Psoas muscle (tissue), 8 donors: ENCODE measurements around the gene COL4A1. TPM values are rescaled to one million over a fixed set of nuclear protein-coding genes. Genes with fewer than 3 reads are reported as not detected.

Experiments
- ATAC-seq, 4 donors: fragments of 200-7000 bp; cut with Tn5 transposase; one replicate each; pipeline ENCODE4 v1.9.1; 2020; ENCODE audit warnings: moderate library complexity in 3 of 4, mild to moderate bottlenecking in 2 of 4
- DNase-seq, 2 donors: peaks; one replicate each; pipeline ENCODE4 v3.0.0-alpha.2; 2020
- H3K27ac ChIP-seq: fragments of 200-600 bp; one replicate; pipeline ENCODE4 v1.8.0; 2022
- H3K27me3 ChIP-seq, 3 donors: fragments of 200-600 bp in 1 of 3; one replicate each; pipeline versions ENCODE4 v1.6.1 to v1.8.0; 2013 to 2022; ENCODE audit warnings: low read length in 2 of 3, mild to moderate bottlenecking in 2 of 3, moderate library complexity in 1 of 3; ENCODE audit not compliant: insufficient read depth in 3 of 3
- H3K36me3 ChIP-seq, 2 donors: fragments of 200-600 bp in 1 of 2; one replicate each; pipeline versions ENCODE4 v1.6.1 to v1.8.0; 2013 to 2022; ENCODE audit warnings: low read depth in 1 of 2, mild to moderate bottlenecking in 1 of 2, moderate library complexity in 1 of 2; ENCODE audit not compliant: insufficient read depth in 1 of 2
- H3K4me1 ChIP-seq: fragments of 200-600 bp; one replicate; pipeline ENCODE4 v1.8.0; 2022
- H3K4me3 ChIP-seq: fragments of 200-600 bp; one replicate; pipeline ENCODE4 v1.8.0; 2022; ENCODE audit warnings: mild to moderate bottlenecking
- H3K9me3 ChIP-seq: fragments of 200-600 bp; one replicate; pipeline ENCODE4 v1.8.0; 2022
- WGBS, 3 donors: extraction: QIAGEN DNeasy Blood & Tissue Kit; methylation state at CpG; one replicate each; pipeline versions ENCODE4 v1.1.6 to v1.1.7; 2013; 5-methylcytosine and 5-hydroxymethylcytosine counted together
- intact Hi-C, 2 donors: fragments of 100-400 bp; cut with DNase I; formaldehyde crosslinking; loops; one replicate each; pipeline versions ENCODE4 v1.11.0 to v1.14.2; 2022
- polyA plus RNA-seq, 3 donors: library from polyadenylated mRNA; stranded (reverse); fragments of 200-250 nt; gene quantifications; one replicate each; pipeline ENCODE4 v1.2.3, GENCODE V29; 2013
- total RNA-seq, 4 donors: library from RNA; stranded (reverse); fragmentation: NEBNext Ultra II Directional in 2 of 4; extraction: Animal tissue kit (Norgen Biotek cat#: 25700) in 2 of 4; gene quantifications; one replicate each; pipeline versions ENCODE4 v1.2.1 to v1.2.4, GENCODE V29; 2021 to 2023
- TF ChIP-seq, protein P1 (sequence below): fragments of 200-600 bp; IDR thresholded peaks from one replicate; pipeline ENCODE4 v1.8.0; 2022; ENCODE audit warnings: antibody characterized with exemption
- donor health status: healthy with polysubstance abuse.
- donor health status: DM: no; HTN: no; CAD: no; lungs with moderate emphysema.
- donor health status: Bipolar disorder and iron deficiency.
- donor health status: healthy.
- donor health status: DM: yes; HTN: yes; CAD: no.
- donor health status: DM: no; HTN: no; CAD: no.
- donor health status: DM: no; HTN: no; CAD: no.
- donor health status: DM: yes; HTN: yes; CAD: no.

The COL4A1 gene
- total and polyA plus RNA-seq, 7 donors = 39.0 to 127 (median 97.0) TPM

DNA sequence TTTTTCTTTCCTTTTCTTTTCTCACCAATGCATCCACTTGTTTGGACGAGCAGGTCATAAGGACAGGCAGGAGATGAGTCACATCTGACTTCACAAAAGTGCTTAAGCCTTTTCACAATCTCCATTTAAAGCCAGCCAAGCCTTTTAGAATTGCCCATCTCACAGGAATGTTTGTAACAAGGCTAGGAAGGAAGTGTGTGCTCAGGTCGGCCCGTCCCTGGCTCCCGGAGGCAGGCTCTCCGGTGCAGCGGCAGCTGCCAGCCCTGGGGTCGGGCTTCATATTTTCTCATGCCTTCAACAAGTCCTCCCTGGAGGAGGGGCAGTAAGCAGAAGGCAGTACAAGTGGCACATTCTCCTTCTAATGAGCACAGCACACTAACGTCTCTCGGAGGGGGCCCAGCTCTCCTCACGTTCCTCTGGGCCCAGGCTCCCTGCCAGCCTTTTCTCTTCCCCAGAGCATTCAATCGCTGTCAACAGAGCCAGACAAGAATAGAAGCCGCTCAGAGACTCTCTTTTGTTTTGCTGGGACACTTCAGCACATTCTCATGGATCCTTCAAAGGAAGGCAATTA is 180.5 kb downstream of the COL4A1 start:
- no peaks in the 10 kb centered on the region for H3K9me3 ChIP-seq
- peaks cover 18% of the 10 kb centered on the region for H3K4me1 ChIP-seq
- intact Hi-C loops = no loop called here
- TF ChIP-seq, protein P1, sequence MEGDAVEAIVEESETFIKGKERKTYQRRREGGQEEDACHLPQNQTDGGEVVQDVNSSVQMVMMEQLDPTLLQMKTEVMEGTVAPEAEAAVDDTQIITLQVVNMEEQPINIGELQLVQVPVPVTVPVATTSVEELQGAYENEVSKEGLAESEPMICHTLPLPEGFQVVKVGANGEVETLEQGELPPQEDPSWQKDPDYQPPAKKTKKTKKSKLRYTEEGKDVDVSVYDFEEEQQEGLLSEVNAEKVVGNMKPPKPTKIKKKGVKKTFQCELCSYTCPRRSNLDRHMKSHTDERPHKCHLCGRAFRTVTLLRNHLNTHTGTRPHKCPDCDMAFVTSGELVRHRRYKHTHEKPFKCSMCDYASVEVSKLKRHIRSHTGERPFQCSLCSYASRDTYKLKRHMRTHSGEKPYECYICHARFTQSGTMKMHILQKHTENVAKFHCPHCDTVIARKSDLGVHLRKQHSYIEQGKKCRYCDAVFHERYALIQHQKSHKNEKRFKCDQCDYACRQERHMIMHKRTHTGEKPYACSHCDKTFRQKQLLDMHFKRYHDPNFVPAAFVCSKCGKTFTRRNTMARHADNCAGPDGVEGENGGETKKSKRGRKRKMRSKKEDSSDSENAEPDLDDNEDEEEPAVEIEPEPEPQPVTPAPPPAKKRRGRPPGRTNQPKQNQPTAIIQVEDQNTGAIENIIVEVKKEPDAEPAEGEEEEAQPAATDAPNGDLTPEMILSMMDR = no peak
- ATAC-seq = peak; percentile 67 to 84 (median 84)
- H3K27me3 ChIP-seq = peaks cover 0 to 1% (median 0%) of the 10 kb centered on the region in 3 donors
- peak; percentile 70 to 78 for DNase-seq
- H3K36me3 ChIP-seq = no peaks in the 10 kb centered on the region
- WGBS, 3 donors = 4 to 9% (median 6%) methylated on average over 12 of the region's 12 CpGs
- H3K4me3 ChIP-seq = peak overlapping the region; percentile 2
- peak overlapping the region; percentile 69 for H3K27ac ChIP-seq

GRCh38 chr13:110125613-110126272 is 181.2 kb downstream of the COL4A1 start:
- no peak for DNase-seq
- H3K27ac ChIP-seq = peak overlapping the region; percentile 69
- H3K4me1 ChIP-seq = peaks cover 18% of the 10 kb centered on the region
- H3K36me3 ChIP-seq = no peaks in the 10 kb centered on the region
- H3K9me3 ChIP-seq = no peaks in the 10 kb centered on the region
- peak in 2 of 4 donors; percentile 16 to 29 for ATAC-seq
- H3K4me3 ChIP-seq = peak overlapping the region; percentile 2
- WGBS, 3 donors = 90 to 95% (median 93%) methylated on average over 10 of the region's 10 CpGs
- TF ChIP-seq, protein P1 = no peak
- intact Hi-C loops = no loop called here
- H3K27me3 ChIP-seq = peaks cover 0 to 1% (median 0%) of the 10 kb centered on the region in 3 donors

DNA sequence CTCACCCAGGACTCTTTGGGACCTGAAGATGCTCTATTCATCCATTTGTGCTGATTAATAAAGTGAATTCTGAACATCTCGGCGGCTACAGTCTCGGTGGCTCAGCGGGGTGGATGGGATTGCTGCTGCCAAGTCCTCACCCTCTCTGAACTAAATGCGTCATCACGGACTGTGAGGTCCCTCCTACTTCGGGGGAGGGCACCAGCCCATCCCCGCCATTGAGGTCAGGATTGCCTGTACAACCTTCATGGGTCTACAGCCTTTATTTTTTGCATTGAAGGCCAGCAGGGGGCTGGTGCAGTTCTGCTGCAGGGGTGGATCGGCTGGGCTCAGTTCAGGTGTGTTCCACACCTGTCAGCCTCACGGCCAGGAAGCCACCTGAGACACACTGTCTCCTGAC is 181.8 kb downstream of the COL4A1 start:
- H3K9me3 ChIP-seq = no peaks in the 10 kb centered on the region
- H3K4me1 ChIP-seq = peaks cover 18% of the 10 kb centered on the region
- peaks cover 0 to 1% (median 0%) of the 10 kb centered on the region in 3 donors for H3K27me3 ChIP-seq
- peak overlapping the region; percentile 69 for H3K27ac ChIP-seq
- no peak overlapping the region for H3K4me3 ChIP-seq
- TF ChIP-seq, protein P1 = no peak
- WGBS, 3 donors = 92 to 94% (median 93%) methylated on average over 7 to 10 of the region's 10 CpGs
- intact Hi-C loops = no loop called here
- no peaks in the 10 kb centered on the region for H3K36me3 ChIP-seq
- no peak for ATAC-seq
- DNase-seq = no peak

- ATAC-seq (no peak), DNase-seq (no peak)
- H3K27ac ChIP-seq = peak overlapping the region; percentile 69
- peaks cover 18% of the 10 kb centered on the region for H3K4me1 ChIP-seq
- TF ChIP-seq, protein P1 = no peak
- no peaks in the 10 kb centered on the region for H3K36me3 ChIP-seq
- no peaks in the 10 kb centered on the region for H3K27me3 ChIP-seq
- 90 to 91% (median 91%) methylated on average over 14 of the region's 14 CpGs for WGBS, 3 donors
- no peaks in the 10 kb centered on the region for H3K9me3 ChIP-seq
- no peak overlapping the region for H3K4me3 ChIP-seq
- intact Hi-C loops = no loop called here
Observed at GRCh38 chr13:110124201-110124940, 182.6 kb downstream of the COL4A1 start.
